ENCODE measurements around the gene PIEZO2.

- TF ChIP-seq, protein P1, sequence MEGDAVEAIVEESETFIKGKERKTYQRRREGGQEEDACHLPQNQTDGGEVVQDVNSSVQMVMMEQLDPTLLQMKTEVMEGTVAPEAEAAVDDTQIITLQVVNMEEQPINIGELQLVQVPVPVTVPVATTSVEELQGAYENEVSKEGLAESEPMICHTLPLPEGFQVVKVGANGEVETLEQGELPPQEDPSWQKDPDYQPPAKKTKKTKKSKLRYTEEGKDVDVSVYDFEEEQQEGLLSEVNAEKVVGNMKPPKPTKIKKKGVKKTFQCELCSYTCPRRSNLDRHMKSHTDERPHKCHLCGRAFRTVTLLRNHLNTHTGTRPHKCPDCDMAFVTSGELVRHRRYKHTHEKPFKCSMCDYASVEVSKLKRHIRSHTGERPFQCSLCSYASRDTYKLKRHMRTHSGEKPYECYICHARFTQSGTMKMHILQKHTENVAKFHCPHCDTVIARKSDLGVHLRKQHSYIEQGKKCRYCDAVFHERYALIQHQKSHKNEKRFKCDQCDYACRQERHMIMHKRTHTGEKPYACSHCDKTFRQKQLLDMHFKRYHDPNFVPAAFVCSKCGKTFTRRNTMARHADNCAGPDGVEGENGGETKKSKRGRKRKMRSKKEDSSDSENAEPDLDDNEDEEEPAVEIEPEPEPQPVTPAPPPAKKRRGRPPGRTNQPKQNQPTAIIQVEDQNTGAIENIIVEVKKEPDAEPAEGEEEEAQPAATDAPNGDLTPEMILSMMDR (IDR thresholded peaks at IDR 0.05) = no peak
- no peak for TF ChIP-seq POLR2AphosphoS5 (IDR thresholded peaks at IDR 0.05)
Observed at GRCh38 chr18:10681581-10682367, 467.6 kb downstream of the PIEZO2 start.
